WTC11 (cell line): ENCODE measurements around the gene RNF115.

Source experiments
- CBFB ChIP-seq: sonication (generic); formaldehyde crosslinking; IDR thresholded peaks from 2 replicates; pipeline ENCODE4 v1.8.1; 2022; ENCODE audit warnings: mild to moderate bottlenecking, low read depth, missing genetic modification reagents
- JUN ChIP-seq: sonication (generic); formaldehyde crosslinking; IDR thresholded peaks from 2 replicates; pipeline ENCODE4 v1.8.0; 2023; ENCODE audit warnings: mild to moderate bottlenecking, missing genetic modification reagents
- ZBTB21 ChIP-seq: sonication (generic); formaldehyde crosslinking; IDR thresholded peaks from 2 replicates; pipeline ENCODE4 v1.8.1; 2023; ENCODE audit warnings: mild to moderate bottlenecking, missing genetic modification reagents, borderline replicate concordance
- ZNF121 ChIP-seq: sonication (generic); formaldehyde crosslinking; IDR thresholded peaks from 2 replicates; pipeline ENCODE4 v1.8.0; 2023; ENCODE audit warnings: missing genetic modification reagents
- ZNF138 ChIP-seq: sonication (generic); formaldehyde crosslinking; conservative IDR thresholded peaks from 2 replicates; pipeline ENCODE4 v1.8.1; 2022; ENCODE audit warnings: mild to moderate bottlenecking, moderate library complexity, missing genetic modification reagents
- ZNF317 ChIP-seq: sonication (generic); formaldehyde crosslinking; IDR thresholded peaks from 2 replicates; pipeline ENCODE4 v1.8.1; 2023; ENCODE audit warnings: low read depth, mild to moderate bottlenecking, moderate library complexity, missing genetic modification reagents, borderline replicate concordance
- TF ChIP-seq, protein P1 (sequence below): fragments of 200-600 bp; IDR thresholded peaks from 2 replicates; pipeline ENCODE4 v1.8.0; 2022; ENCODE audit warnings: antibody characterized with exemption
- TF ChIP-seq, protein P2 (sequence below): sonication (generic); formaldehyde crosslinking; conservative IDR thresholded peaks from 2 replicates; pipeline ENCODE4 v1.8.1; 2023; ENCODE audit warnings: mild to moderate bottlenecking, low read depth, missing genetic modification reagents, moderate library complexity
- TF ChIP-seq, protein P3 (sequence below): sonication (generic); formaldehyde crosslinking; IDR thresholded peaks from 2 replicates; pipeline ENCODE4 v1.8.0; 2022; ENCODE audit warnings: mild to moderate bottlenecking, missing genetic modification reagents
- TF ChIP-seq, protein P4 (sequence below): sonication (generic); formaldehyde crosslinking; IDR thresholded peaks from 2 replicates; pipeline ENCODE4 v1.8.1; 2022; ENCODE audit warnings: mild to moderate bottlenecking, moderate library complexity, missing genetic modification reagents
- TF ChIP-seq, protein P5 (sequence below): sonication (generic); formaldehyde crosslinking; IDR thresholded peaks from 2 replicates; pipeline ENCODE4 v1.8.1; 2022; ENCODE audit warnings: low read depth, mild to moderate bottlenecking, moderate library complexity, missing genetic modification reagents, borderline replicate concordance
- TF ChIP-seq, protein P6 (sequence below): sonication (generic); formaldehyde crosslinking; IDR thresholded peaks from 2 replicates; pipeline ENCODE4 v1.8.1; 2022; ENCODE audit warnings: low read depth, missing genetic modification reagents, borderline replicate concordance

DNA sequence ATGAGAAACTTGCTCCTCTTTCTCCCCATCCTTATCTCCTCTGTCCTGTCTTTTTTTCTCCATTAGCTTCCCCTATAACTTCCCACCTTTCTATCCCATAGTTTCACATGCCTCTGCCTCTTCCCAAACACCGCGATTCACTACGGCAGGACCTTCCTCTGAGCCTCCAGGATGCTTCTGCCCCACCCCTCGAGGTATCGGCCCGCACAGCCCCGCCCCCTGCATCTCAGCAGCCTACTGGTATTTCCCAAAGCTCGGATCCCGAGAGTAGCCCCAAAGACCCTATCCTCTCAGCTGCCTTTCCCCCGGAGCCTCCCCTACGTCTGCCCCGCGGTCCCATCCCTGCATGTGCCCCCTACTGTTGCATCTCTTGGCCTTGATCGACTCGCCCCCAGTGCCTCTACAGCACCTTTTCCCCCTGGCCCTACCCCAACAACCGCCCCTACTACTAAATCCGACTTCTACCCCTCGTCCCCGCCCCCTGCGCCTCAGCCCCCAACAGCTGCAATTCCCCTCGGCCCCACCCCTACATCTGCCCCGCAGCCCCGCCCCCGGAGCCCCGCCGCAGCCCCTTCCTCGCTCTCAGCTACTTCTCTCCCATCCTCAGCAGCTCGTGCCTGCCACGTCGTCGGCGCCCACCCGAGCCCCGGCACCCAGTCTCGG, 34.5 kb upstream of the RNF115 start:
- TF ChIP-seq, protein P1, sequence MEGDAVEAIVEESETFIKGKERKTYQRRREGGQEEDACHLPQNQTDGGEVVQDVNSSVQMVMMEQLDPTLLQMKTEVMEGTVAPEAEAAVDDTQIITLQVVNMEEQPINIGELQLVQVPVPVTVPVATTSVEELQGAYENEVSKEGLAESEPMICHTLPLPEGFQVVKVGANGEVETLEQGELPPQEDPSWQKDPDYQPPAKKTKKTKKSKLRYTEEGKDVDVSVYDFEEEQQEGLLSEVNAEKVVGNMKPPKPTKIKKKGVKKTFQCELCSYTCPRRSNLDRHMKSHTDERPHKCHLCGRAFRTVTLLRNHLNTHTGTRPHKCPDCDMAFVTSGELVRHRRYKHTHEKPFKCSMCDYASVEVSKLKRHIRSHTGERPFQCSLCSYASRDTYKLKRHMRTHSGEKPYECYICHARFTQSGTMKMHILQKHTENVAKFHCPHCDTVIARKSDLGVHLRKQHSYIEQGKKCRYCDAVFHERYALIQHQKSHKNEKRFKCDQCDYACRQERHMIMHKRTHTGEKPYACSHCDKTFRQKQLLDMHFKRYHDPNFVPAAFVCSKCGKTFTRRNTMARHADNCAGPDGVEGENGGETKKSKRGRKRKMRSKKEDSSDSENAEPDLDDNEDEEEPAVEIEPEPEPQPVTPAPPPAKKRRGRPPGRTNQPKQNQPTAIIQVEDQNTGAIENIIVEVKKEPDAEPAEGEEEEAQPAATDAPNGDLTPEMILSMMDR: no peak
- TF ChIP-seq, protein P2, sequence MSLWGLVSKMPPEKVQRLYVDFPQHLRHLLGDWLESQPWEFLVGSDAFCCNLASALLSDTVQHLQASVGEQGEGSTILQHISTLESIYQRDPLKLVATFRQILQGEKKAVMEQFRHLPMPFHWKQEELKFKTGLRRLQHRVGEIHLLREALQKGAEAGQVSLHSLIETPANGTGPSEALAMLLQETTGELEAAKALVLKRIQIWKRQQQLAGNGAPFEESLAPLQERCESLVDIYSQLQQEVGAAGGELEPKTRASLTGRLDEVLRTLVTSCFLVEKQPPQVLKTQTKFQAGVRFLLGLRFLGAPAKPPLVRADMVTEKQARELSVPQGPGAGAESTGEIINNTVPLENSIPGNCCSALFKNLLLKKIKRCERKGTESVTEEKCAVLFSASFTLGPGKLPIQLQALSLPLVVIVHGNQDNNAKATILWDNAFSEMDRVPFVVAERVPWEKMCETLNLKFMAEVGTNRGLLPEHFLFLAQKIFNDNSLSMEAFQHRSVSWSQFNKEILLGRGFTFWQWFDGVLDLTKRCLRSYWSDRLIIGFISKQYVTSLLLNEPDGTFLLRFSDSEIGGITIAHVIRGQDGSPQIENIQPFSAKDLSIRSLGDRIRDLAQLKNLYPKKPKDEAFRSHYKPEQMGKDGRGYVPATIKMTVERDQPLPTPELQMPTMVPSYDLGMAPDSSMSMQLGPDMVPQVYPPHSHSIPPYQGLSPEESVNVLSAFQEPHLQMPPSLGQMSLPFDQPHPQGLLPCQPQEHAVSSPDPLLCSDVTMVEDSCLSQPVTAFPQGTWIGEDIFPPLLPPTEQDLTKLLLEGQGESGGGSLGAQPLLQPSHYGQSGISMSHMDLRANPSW: no peak
- no peak for TF ChIP-seq ZNF121 (CRISPR knock-in tag)
- TF ChIP-seq, protein P3, sequence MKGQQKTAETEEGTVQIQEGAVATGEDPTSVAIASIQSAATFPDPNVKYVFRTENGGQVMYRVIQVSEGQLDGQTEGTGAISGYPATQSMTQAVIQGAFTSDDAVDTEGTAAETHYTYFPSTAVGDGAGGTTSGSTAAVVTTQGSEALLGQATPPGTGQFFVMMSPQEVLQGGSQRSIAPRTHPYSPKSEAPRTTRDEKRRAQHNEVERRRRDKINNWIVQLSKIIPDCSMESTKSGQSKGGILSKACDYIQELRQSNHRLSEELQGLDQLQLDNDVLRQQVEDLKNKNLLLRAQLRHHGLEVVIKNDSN (CRISPR knock-in tag): no peak
- TF ChIP-seq, protein P4, sequence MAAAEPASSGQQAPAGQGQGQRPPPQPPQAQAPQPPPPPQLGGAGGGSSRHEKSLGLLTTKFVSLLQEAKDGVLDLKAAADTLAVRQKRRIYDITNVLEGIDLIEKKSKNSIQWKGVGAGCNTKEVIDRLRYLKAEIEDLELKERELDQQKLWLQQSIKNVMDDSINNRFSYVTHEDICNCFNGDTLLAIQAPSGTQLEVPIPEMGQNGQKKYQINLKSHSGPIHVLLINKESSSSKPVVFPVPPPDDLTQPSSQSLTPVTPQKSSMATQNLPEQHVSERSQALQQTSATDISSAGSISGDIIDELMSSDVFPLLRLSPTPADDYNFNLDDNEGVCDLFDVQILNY: no peak
- no peak for TF ChIP-seq ZNF317 (CRISPR knock-in tag)
- TF ChIP-seq, protein P5, sequence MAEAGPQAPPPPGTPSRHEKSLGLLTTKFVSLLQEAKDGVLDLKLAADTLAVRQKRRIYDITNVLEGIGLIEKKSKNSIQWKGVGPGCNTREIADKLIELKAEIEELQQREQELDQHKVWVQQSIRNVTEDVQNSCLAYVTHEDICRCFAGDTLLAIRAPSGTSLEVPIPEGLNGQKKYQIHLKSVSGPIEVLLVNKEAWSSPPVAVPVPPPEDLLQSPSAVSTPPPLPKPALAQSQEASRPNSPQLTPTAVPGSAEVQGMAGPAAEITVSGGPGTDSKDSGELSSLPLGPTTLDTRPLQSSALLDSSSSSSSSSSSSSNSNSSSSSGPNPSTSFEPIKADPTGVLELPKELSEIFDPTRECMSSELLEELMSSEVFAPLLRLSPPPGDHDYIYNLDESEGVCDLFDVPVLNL (CRISPR knock-in tag): no peak
- TF ChIP-seq CBFB (CRISPR knock-in tag): no peak
- TF ChIP-seq ZBTB21: no peak
- TF ChIP-seq, protein P6, sequence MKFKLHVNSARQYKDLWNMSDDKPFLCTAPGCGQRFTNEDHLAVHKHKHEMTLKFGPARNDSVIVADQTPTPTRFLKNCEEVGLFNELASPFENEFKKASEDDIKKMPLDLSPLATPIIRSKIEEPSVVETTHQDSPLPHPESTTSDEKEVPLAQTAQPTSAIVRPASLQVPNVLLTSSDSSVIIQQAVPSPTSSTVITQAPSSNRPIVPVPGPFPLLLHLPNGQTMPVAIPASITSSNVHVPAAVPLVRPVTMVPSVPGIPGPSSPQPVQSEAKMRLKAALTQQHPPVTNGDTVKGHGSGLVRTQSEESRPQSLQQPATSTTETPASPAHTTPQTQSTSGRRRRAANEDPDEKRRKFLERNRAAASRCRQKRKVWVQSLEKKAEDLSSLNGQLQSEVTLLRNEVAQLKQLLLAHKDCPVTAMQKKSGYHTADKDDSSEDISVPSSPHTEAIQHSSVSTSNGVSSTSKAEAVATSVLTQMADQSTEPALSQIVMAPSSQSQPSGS: no peak
- TF ChIP-seq ZNF138 (CRISPR knock-in tag): no peak
- TF ChIP-seq JUN (CRISPR knock-in tag): no peak
